GM12865 (cell line): ENCODE results near the gene NFATC3.

Experiments used
- DNase-seq: peaks from one replicate; pipeline ENCODE4 v3.0.0; 2010; ENCODE audit warnings: low read depth
- H3K4me3 ChIP-seq: 2 replicates; pipeline ENCODE4 v1.5.1; 2011; ENCODE audit warnings: mild to moderate bottlenecking, low read depth, low read length, control low read depth
- TF ChIP-seq, protein P1 (sequence below): IDR thresholded peaks from 2 replicates; pipeline ENCODE4 v1.5.1; 2011; ENCODE audit warnings: low read length, control low read depth, low read depth, inconsistent platforms; ENCODE audit not compliant: insufficient read depth; ENCODE audit errors: missing control alignments

The NFATC3 gene

GRCh38 chr16:68230956-68231355 is 145.8 kb downstream of the NFATC3 start:
- no peak overlapping the region for H3K4me3 ChIP-seq
- DNase-seq = no peak
- TF ChIP-seq, protein P1, sequence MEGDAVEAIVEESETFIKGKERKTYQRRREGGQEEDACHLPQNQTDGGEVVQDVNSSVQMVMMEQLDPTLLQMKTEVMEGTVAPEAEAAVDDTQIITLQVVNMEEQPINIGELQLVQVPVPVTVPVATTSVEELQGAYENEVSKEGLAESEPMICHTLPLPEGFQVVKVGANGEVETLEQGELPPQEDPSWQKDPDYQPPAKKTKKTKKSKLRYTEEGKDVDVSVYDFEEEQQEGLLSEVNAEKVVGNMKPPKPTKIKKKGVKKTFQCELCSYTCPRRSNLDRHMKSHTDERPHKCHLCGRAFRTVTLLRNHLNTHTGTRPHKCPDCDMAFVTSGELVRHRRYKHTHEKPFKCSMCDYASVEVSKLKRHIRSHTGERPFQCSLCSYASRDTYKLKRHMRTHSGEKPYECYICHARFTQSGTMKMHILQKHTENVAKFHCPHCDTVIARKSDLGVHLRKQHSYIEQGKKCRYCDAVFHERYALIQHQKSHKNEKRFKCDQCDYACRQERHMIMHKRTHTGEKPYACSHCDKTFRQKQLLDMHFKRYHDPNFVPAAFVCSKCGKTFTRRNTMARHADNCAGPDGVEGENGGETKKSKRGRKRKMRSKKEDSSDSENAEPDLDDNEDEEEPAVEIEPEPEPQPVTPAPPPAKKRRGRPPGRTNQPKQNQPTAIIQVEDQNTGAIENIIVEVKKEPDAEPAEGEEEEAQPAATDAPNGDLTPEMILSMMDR = no peak

DNA sequence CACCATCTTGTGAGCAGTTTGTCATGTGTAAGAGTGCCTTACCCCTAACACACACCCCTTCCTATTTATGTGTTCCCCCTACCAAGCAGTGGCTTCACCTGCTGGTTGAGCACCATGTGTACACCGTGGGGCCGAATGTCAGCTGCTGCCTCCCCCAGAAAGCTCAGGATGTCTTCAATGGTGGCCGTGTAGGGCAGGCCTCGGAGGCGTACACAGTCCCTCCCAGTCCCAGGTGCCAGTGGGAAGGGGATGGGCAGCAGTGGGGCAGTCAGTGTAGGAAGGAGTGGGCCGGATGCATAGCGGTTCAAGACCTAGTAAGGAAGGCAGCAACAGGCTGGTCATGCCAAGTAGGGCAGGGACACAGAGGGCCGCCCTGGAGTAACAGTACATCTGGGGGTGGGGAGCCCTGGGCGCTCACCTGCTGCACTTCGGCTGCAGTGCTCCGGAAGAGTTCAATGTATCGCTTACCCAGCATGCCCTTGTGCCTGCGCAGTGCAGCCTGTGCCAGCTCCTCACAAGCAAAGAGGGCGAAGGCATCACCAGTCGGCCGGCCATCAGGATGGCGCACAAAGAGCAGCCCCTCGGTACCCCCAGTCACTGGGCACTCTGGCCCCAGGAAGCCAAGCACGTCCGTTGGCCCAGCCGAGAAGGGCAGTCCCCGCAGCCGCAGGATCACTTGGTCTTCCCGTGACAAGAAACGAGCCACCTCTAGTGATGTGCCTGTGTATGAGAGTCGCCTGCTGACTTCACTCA is 146.4 kb downstream of the NFATC3 start:
- no peak overlapping the region for H3K4me3 ChIP-seq
- TF ChIP-seq, protein P1 = no peak
- no peak for DNase-seq

DNA sequence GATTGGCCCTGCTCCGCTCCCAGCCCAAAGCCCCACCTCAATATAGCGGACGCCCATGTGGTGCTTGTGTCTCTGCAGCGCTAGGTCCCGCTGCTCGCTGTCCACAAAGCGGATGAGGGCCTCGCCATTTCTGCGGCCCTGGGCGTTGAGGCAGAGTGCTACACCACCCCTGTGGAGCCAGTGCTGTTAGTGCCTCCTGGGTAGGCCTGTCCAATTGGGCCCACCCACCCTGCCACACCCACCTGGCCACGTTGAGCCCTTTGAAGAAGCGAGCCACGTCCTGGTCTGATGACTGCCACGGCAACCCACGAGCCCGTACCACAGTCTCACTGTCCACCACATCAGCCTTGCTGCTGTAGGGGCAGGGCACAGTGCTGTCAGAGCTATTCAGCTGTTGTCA is 147.2 kb downstream of the NFATC3 start:
- TF ChIP-seq, protein P1 = no peak
- no peak for DNase-seq
- H3K4me3 ChIP-seq = no peak overlapping the region

DNA sequence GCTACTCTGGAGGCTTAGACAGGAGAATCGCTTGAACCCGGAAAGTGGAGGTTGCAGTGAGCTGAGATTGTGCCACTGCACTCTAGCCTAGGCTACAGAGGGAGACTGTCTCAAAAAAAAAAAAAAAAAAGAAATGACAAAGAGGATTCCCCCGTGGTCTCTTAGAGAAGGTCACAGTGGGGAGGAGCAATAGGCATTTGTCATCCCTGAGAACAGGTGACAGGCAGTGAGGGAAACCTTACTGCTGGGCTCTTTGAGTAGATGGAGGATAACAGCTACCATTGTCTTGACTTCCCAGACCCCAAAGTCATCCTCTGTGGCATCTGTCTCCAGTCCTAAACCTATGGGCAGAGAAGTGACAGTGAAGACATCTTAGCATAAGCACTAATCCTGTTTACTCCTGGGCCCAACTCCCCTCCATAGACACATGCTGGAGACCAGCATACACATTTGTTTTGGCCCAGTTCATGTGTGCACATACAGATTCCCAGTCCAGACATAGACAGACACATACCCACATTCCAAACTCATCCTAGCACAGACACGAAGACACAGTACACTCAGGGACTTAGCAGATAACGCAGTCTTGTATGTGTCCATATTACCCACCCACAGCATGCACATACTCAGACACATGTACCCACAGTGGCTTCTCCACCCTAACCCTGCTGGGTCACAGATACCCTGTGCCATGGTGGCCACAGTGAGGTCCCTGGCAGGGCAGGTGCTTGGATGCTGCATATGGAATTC is 148.1 kb downstream of the NFATC3 start:
- DNase-seq = no peak
- TF ChIP-seq, protein P1 = no peak
- no peak overlapping the region for H3K4me3 ChIP-seq

- TF ChIP-seq, protein P1 = no peak
- DNase-seq = no peak
- H3K4me3 ChIP-seq = no peak overlapping the region
Observed at GRCh38 chr16:68233835-68234187, 148.6 kb downstream of the NFATC3 start.

DNA sequence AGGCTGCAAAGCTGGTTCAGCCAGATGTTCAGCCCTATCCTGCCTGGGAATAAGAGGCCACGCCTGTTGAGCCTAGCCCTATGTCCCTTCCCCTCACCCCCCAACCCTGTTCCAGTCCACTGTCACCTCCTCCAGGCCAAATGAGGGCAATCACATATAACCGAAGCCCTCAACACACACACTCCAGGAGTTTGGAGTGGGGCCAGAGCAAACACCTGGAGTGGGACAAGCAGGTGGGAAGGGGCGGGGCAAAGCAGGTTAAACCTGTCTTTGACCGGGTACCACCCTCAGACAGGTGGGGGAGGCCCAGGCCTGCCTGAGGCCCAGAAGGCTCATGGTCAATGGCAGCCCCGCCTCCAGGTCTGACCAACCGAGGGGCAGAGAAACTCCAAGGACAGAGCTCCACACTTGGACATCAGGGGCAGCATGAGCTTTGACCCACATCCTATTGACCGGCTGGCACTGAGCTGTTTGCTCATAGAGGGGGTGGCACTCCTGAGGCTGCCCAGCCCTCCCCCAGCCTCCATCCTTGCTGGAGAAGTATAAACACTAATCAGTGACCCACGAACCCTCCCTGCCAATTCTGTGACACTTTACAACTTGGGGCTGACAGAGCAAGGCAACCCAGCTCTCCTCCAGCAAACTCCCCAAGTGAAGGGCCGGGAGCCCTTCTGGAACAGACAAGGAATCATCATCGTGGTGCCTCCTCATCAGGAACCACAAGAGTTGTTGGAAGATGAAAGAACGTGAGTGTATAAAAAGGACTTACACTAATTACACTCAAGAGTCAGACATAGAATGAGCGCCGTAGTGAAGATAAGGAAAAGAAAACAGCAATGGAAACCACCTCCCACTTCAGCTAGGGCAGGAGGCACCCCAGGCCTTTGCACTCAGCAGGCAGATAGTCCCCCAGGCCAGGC is 149.3 kb downstream of the NFATC3 start:
- TF ChIP-seq, protein P1 = no peak
- H3K4me3 ChIP-seq = no peak overlapping the region
- DNase-seq = no peak
